Hepatocyte (in vitro differentiated cells): Measurements from ENCODE around the gene BORCS5. TPM values are rescaled to one million over a fixed set of nuclear protein-coding genes. Genes with fewer than 3 reads are reported as not detected.
"Not testable (repeated sequence)": the region's sequence is repeated elsewhere in the genome, so short reads cannot be mapped to it uniquely, and the experiment has no call there.

Experiments used
- DNase-seq: peaks from one replicate; pipeline ENCODE4 v3.0.0-alpha.2; 2016; ENCODE audit warnings: low spot score
- H2AFZ ChIP-seq: fragments of 200-600 bp; sonication (generic); 2 replicates; pipeline ENCODE4 v1.6.0; 2016; ENCODE audit warnings: antibody characterized with exemption, mild to moderate bottlenecking
- H3K27ac ChIP-seq: fragments of 200-600 bp; sonication (generic); 2 replicates; pipeline ENCODE4 v1.5.1; 2016; ENCODE audit warnings: mild to moderate bottlenecking
- H3K27me3 ChIP-seq: fragments of 200-600 bp; sonication (generic); 2 replicates; pipeline ENCODE4 v1.6.1; 2016
- H3K36me3 ChIP-seq: fragments of 200-600 bp; sonication (generic); replicated peaks from 2 replicates; pipeline ENCODE4 v1.5.1; 2016; ENCODE audit warnings: low read depth; ENCODE audit not compliant: insufficient read depth
- H3K4me1 ChIP-seq: fragments of 200-600 bp; sonication (generic); 2 replicates; pipeline ENCODE4 v1.5.1; 2016; ENCODE audit warnings: mild to moderate bottlenecking, moderate library complexity; ENCODE audit not compliant: insufficient read depth
- H3K4me2 ChIP-seq: fragments of 200-600 bp; sonication (generic); 2 replicates; pipeline ENCODE4 v1.6.0; 2016
- H3K4me3 ChIP-seq: fragments of 200-600 bp; sonication (generic); 2 replicates; pipeline ENCODE4 v1.5.1; 2016; ENCODE audit warnings: mild to moderate bottlenecking
- H3K79me2 ChIP-seq: fragments of 200-600 bp; sonication (generic); 2 replicates; pipeline ENCODE4 v1.6.0; 2017; ENCODE audit warnings: mild to moderate bottlenecking
- H3K9me2 ChIP-seq: fragments of 200-600 bp; sonication (generic); replicated peaks from 2 replicates; pipeline ENCODE4 v1.6.0; 2017; ENCODE audit warnings: mild to moderate bottlenecking; ENCODE audit not compliant: insufficient read depth
- H3K9me3 ChIP-seq: fragments of 200-600 bp; sonication (generic); 2 replicates; pipeline ENCODE4 v1.5.1; 2016; ENCODE audit warnings: low read depth, mild to moderate bottlenecking
- H4K20me1 ChIP-seq: fragments of 200-600 bp; sonication (generic); 2 replicates; pipeline ENCODE4 v1.6.0; 2016; ENCODE audit warnings: mild to moderate bottlenecking; ENCODE audit not compliant: insufficient read depth, poor library complexity, severe bottlenecking
- CTCF ChIP-seq: fragments of 200-600 bp; sonication (generic); IDR thresholded peaks from 2 replicates; pipeline ENCODE4 v1.5.1; 2016; ENCODE audit warnings: antibody characterized with exemption, mild to moderate bottlenecking; ENCODE audit not compliant: poor library complexity
- EZH2 ChIP-seq: fragments of 200-600 bp; sonication (generic); IDR thresholded peaks from 2 replicates; pipeline ENCODE4 v1.6.1; 2016; ENCODE audit warnings: antibody characterized with exemption, mild to moderate bottlenecking, borderline replicate concordance
- EZH2phosphoT487 ChIP-seq: fragments of 200-600 bp; sonication (generic); IDR thresholded peaks from one replicate; pipeline ENCODE4 v1.6.1; 2018; ENCODE audit warnings: antibody characterized with exemption, mild to moderate bottlenecking, low read depth, moderate library complexity; ENCODE audit not compliant: unreplicated experiment, severe bottlenecking
- WGBS: methylation state at CpG from one replicate; pipeline ENCODE4 v1.1.6; 2016; ENCODE audit warnings: low lambda C conversion rate; ENCODE audit errors: missing lambda C conversion rate; 5-methylcytosine and 5-hydroxymethylcytosine counted together
- polyA plus RNA-seq: library from polyadenylated mRNA; unstranded; fragments of >200 nt; fragmentation: Nextera tagmentation; extraction: Ambion mirVana; gene quantifications from 2 replicates; pipeline ENCODE4 v1.2.1, GENCODE V29; 2016
- total RNA-seq: library from RNA; depleted of rRNA; stranded (reverse); fragments of >200 nt; gene quantifications from 2 replicates; pipeline ENCODE4 v1.2.3, GENCODE V29; 2014

BORCS5 gene
- total and polyA plus RNA-seq, 2 experiments from 2014 or later, result 6.6 to 11.2 TPM

- Histone ChIP-seq H3K36me3 (no peaks in the 10 kb centered on the region), H2AFZ (no peak overlapping the region), H3K27ac (no peak overlapping the region), H3K4me1 (no peaks in the 10 kb centered on the region), H3K79me2 (no peaks in the 10 kb centered on the region), H3K9me2 (no peaks in the 10 kb centered on the region), H3K4me2 (no peak overlapping the region), H3K4me3 (no peak overlapping the region), H3K9me3 (no peaks in the 10 kb centered on the region), H4K20me1 (no peaks in the 10 kb centered on the region), H3K27me3 (no peaks in the 10 kb centered on the region)
- no peak for TF ChIP-seq CTCF
- no peak for TF ChIP-seq EZH2
- TF ChIP-seq EZH2phosphoT487, result no peak
- WGBS, result 98% methylated on average over 3 of the region's 3 CpGs
- DNase-seq, result no peak
Measured at GRCh38 chr12:12468575-12468974, 111.7 kb downstream of the BORCS5 start.

GRCh38 chr12:12469386-12469785 lies 112.5 kb downstream of the BORCS5 start:
- no peaks in the 10 kb centered on the region for H4K20me1 ChIP-seq
- H3K36me3 ChIP-seq, result no peaks in the 10 kb centered on the region
- H2AFZ ChIP-seq, result no peak overlapping the region
- no peaks in the 10 kb centered on the region for H3K79me2 ChIP-seq
- H3K9me2 ChIP-seq, result no peaks in the 10 kb centered on the region
- DNase-seq, result no peak
- TF ChIP-seq CTCF (no peak), EZH2phosphoT487 (no peak), EZH2 (no peak)
- no peak overlapping the region for H3K4me3 ChIP-seq
- no peaks in the 10 kb centered on the region for H3K4me1 ChIP-seq
- no peaks in the 10 kb centered on the region for H3K27me3 ChIP-seq
- H3K9me3 ChIP-seq, result no peaks in the 10 kb centered on the region
- no peak overlapping the region for H3K4me2 ChIP-seq
- H3K27ac ChIP-seq, result no peak overlapping the region
- 76% methylated on average over 7 of the region's 7 CpGs for WGBS

- no peaks in the 10 kb centered on the region for H3K27me3 ChIP-seq
- no peaks in the 10 kb centered on the region for H3K9me3 ChIP-seq
- H3K79me2 ChIP-seq, result no peaks in the 10 kb centered on the region
- H3K9me2 ChIP-seq, result no peaks in the 10 kb centered on the region
- no peak overlapping the region for H3K4me2 ChIP-seq
- H2AFZ ChIP-seq, result no peak overlapping the region
- H3K27ac ChIP-seq, result no peak overlapping the region
- no peak for DNase-seq
- TF ChIP-seq CTCF (no peak), EZH2 (no peak), EZH2phosphoT487 (no peak)
- H3K4me1 ChIP-seq, result no peaks in the 10 kb centered on the region
- H3K4me3 ChIP-seq, result no peak overlapping the region
- no peaks in the 10 kb centered on the region for H4K20me1 ChIP-seq
- WGBS, result 89% methylated on average over 7 of the region's 7 CpGs
- no peaks in the 10 kb centered on the region for H3K36me3 ChIP-seq
Measured at GRCh38 chr12:12470751-12471306, 114.0 kb downstream of the BORCS5 start.

GRCh38 chr12:12471982-12472961 lies 115.4 kb downstream of the BORCS5 start:
- not testable (repeated sequence) for H3K27ac ChIP-seq, H3K36me3 ChIP-seq, H3K4me1 ChIP-seq, H3K4me3 ChIP-seq, H4K20me1 ChIP-seq, H2AFZ ChIP-seq, H3K9me2 ChIP-seq, H3K9me3 ChIP-seq, DNase-seq, H3K79me2 ChIP-seq, H3K4me2 ChIP-seq, H3K27me3 ChIP-seq
- WGBS, result 92% methylated on average over 25 of the region's 37 CpGs
